ENCODE measurements around the gene RIMKLA. TPM values are rescaled to one million over a fixed set of nuclear protein-coding genes. Genes with fewer than 3 reads are reported as not detected.

The RIMKLA gene
- polyA plus RNA-seq, 1 experiment = not detected

DNA sequence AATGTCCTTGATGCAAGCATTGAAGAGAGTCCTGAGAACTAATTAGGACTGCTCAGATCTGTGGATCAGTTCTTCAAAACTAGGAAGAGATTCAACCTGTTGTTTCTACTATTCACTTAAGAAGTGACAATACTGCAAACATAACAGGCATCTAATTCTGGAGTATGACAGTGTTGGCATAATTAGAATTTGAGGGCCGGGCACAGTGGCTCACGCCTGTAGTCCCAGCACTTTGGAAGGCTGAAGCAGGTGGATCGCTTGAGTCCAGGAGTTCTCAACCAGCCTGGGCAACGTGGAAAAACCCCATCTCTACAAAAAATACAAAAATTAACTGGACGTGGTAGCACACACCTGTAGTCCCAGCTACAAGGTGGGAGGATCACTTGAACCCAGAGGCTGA lies 37.5 kb upstream of the RIMKLA start:
- POLR2A ChIA-PET = no interaction called here
- TF ChIP-seq, protein P1, sequence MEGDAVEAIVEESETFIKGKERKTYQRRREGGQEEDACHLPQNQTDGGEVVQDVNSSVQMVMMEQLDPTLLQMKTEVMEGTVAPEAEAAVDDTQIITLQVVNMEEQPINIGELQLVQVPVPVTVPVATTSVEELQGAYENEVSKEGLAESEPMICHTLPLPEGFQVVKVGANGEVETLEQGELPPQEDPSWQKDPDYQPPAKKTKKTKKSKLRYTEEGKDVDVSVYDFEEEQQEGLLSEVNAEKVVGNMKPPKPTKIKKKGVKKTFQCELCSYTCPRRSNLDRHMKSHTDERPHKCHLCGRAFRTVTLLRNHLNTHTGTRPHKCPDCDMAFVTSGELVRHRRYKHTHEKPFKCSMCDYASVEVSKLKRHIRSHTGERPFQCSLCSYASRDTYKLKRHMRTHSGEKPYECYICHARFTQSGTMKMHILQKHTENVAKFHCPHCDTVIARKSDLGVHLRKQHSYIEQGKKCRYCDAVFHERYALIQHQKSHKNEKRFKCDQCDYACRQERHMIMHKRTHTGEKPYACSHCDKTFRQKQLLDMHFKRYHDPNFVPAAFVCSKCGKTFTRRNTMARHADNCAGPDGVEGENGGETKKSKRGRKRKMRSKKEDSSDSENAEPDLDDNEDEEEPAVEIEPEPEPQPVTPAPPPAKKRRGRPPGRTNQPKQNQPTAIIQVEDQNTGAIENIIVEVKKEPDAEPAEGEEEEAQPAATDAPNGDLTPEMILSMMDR (IDR thresholded peaks at IDR 0.05; ENCODE audit: low read depth, low read length) = no peak
- no peak overlapping the region for H3K27ac ChIP-seq (ENCODE audit: low read depth, low read length)

GRCh38 chr1:42348498-42348897 lies 32.1 kb upstream of the RIMKLA start:
- ChIA-PET POLR2A (no interaction called here), CTCF (no interaction called here)

More for the DNA sequence above, 37.5 kb upstream of the RIMKLA start:
- DNase-seq (ENCODE audit: low read depth, low spot score) = no peak
- CTCF ChIA-PET = no interaction called here
- H3K9me3 ChIP-seq (ENCODE audit: control insufficient read depth, insufficient read depth, low read length) = no peaks in the 10 kb centered on the region
- no peak overlapping the region for H3K4me3 ChIP-seq (ENCODE audit: low read depth, low read length)
- peaks cover 4% of the 10 kb centered on the region for H3K27me3 ChIP-seq (ENCODE audit: control insufficient read depth, insufficient read depth, low read length)

GRCh38 chr1:42350086-42350485 lies 30.5 kb upstream of the RIMKLA start:
- CTCF ChIA-PET = no interaction called here
- peaks cover 4% of the 10 kb centered on the region for H3K27me3 ChIP-seq (ENCODE audit: control insufficient read depth, insufficient read depth, low read length)
- POLR2A ChIA-PET = no interaction called here
- no peak overlapping the region for H3K4me3 ChIP-seq (ENCODE audit: low read depth, low read length)
- no peaks in the 10 kb centered on the region for H3K9me3 ChIP-seq (ENCODE audit: control insufficient read depth, insufficient read depth, low read length)
- DNase-seq (ENCODE audit: low read depth, low spot score) = no peak
- no peak overlapping the region for H3K27ac ChIP-seq (ENCODE audit: low read depth, low read length)
- TF ChIP-seq, protein P1 (IDR thresholded peaks at IDR 0.05; ENCODE audit: low read depth, low read length) = no peak

More at GRCh38 chr1:42348498-42348897, 32.1 kb upstream of the RIMKLA start:
- TF ChIP-seq, protein P1 (IDR thresholded peaks at IDR 0.05; ENCODE audit: low read depth, low read length) = no peak
- H3K9me3 ChIP-seq (ENCODE audit: control insufficient read depth, insufficient read depth, low read length) = no peaks in the 10 kb centered on the region
- no peak for DNase-seq (ENCODE audit: low read depth, low spot score)
- peaks cover 4% of the 10 kb centered on the region for H3K27me3 ChIP-seq (ENCODE audit: control insufficient read depth, insufficient read depth, low read length)
- H3K4me3 ChIP-seq (ENCODE audit: low read depth, low read length) = no peak overlapping the region
- no peak overlapping the region for H3K27ac ChIP-seq (ENCODE audit: low read depth, low read length)

- Histone ChIP-seq H3K27ac (ENCODE audit: low read depth, low read length) (no peak overlapping the region), H3K4me3 (ENCODE audit: low read depth, low read length) (no peak overlapping the region), H3K27me3 (ENCODE audit: control insufficient read depth, insufficient read depth, low read length) (no peaks in the 10 kb centered on the region), H3K9me3 (ENCODE audit: control insufficient read depth, insufficient read depth, low read length) (no peaks in the 10 kb centered on the region)
- no peak for DNase-seq (ENCODE audit: low read depth, low spot score)
- ChIA-PET CTCF (no interaction called here), POLR2A (no interaction called here)
- TF ChIP-seq, protein P1 (IDR thresholded peaks at IDR 0.05; ENCODE audit: low read depth, low read length) = no peak
Observed at GRCh38 chr1:42358791-42359190, 21.8 kb upstream of the RIMKLA start.

- H3K27ac ChIP-seq (ENCODE audit: low read depth, low read length) = no peak overlapping the region
- no peak overlapping the region for H3K4me3 ChIP-seq (ENCODE audit: low read depth, low read length)
- ChIA-PET CTCF (no interaction called here), POLR2A (no interaction called here)
- TF ChIP-seq, protein P1 (IDR thresholded peaks at IDR 0.05; ENCODE audit: low read depth, low read length) = no peak
- no peaks in the 10 kb centered on the region for H3K9me3 ChIP-seq (ENCODE audit: control insufficient read depth, insufficient read depth, low read length)
- DNase-seq (ENCODE audit: low read depth, low spot score) = no peak
- no peaks in the 10 kb centered on the region for H3K27me3 ChIP-seq (ENCODE audit: control insufficient read depth, insufficient read depth, low read length)
Observed at GRCh38 chr1:42359466-42359865, 21.1 kb upstream of the RIMKLA start.
